Gastrocnemius medialis (tissue), 4 donors: ENCODE data around the gene TERT.

Experiments
- POLR2A ChIP-seq, 2 donors: fragments of 450-650 bp; IDR thresholded peaks; one replicate each; pipeline ENCODE4 v1.6.1; 2017; ENCODE audit warnings: antibody characterized with exemption in 2 of 2, mild to moderate bottlenecking in 2 of 2, moderate library complexity in 2 of 2
- TF ChIP-seq, protein P1 (sequence below), 5 experiments: fragments of 450-650 bp in 3 of 5; fragments of 200-600 bp in 2 of 5; sonication (generic) in 2 of 5; IDR thresholded peaks in 4 of 5; conservative IDR thresholded peaks in 1 of 5; 1 replicate in 4 of 5; 2 replicates in 1 of 5; pipeline ENCODE4 v1.5.1; 2016 to 2019; ENCODE audit warnings: antibody characterized with exemption in 5 of 5, mild to moderate bottlenecking in 3 of 5, moderate library complexity in 3 of 5

- TF ChIP-seq, protein P1, sequence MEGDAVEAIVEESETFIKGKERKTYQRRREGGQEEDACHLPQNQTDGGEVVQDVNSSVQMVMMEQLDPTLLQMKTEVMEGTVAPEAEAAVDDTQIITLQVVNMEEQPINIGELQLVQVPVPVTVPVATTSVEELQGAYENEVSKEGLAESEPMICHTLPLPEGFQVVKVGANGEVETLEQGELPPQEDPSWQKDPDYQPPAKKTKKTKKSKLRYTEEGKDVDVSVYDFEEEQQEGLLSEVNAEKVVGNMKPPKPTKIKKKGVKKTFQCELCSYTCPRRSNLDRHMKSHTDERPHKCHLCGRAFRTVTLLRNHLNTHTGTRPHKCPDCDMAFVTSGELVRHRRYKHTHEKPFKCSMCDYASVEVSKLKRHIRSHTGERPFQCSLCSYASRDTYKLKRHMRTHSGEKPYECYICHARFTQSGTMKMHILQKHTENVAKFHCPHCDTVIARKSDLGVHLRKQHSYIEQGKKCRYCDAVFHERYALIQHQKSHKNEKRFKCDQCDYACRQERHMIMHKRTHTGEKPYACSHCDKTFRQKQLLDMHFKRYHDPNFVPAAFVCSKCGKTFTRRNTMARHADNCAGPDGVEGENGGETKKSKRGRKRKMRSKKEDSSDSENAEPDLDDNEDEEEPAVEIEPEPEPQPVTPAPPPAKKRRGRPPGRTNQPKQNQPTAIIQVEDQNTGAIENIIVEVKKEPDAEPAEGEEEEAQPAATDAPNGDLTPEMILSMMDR (IDR thresholded peaks at IDR 0.05 in 4 of 5, conservative IDR thresholded peaks at IDR 0.05 in 1 of 5) = no peak
- TF ChIP-seq POLR2A (IDR thresholded peaks at IDR 0.05) = no peak
Observed at GRCh38 chr5:1273745-1274144, 21.1 kb downstream of the TERT start.
